ENCODE results near the gene WNT4.

The WNT4 gene

GRCh38 chr1:22128392-22128791 lies 14.5 kb downstream of the WNT4 start:
- no peak for DNase-seq

- DNase-seq = no peak
These were observed 15.2 kb downstream of the WNT4 start for GRCh38 chr1:22127731-22128130.

GRCh38 chr1:22127248-22127647 lies 15.6 kb downstream of the WNT4 start:
- no peak for DNase-seq

GRCh38 chr1:22126531-22126930 lies 16.4 kb downstream of the WNT4 start:
- no peak for DNase-seq

- DNase-seq = no peak
These were observed 18.2 kb downstream of the WNT4 start for GRCh38 chr1:22124592-22125229.

DNA sequence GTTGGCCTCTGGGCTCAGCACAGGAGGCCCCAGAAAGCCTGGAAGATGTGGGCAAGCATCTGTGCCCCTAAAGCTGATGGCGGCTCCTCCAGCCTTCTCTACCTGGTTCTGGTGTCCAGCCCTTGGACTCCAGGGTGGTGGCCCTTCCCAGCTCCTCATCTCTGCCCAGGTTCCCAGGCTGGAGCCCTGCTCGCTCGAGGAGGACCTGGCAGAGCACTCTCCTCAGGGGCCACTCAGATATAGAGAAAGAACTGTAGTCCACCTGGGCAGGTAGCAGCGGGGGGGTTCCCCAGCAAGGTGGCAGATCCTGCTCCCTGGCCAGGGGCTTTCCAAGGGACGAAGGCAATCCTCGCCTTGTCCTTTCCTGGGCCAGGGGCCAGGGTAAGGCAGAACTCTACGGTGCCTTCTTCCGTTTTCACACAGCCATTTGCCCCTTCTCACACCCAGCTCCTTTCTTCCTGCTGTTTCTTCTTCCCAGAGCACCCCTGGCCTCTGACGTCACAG lies 18.9 kb downstream of the WNT4 start:
- DNase-seq = no peak

GRCh38 chr1:22123071-22123390 lies 19.9 kb downstream of the WNT4 start:
- DNase-seq = no peak

DNA sequence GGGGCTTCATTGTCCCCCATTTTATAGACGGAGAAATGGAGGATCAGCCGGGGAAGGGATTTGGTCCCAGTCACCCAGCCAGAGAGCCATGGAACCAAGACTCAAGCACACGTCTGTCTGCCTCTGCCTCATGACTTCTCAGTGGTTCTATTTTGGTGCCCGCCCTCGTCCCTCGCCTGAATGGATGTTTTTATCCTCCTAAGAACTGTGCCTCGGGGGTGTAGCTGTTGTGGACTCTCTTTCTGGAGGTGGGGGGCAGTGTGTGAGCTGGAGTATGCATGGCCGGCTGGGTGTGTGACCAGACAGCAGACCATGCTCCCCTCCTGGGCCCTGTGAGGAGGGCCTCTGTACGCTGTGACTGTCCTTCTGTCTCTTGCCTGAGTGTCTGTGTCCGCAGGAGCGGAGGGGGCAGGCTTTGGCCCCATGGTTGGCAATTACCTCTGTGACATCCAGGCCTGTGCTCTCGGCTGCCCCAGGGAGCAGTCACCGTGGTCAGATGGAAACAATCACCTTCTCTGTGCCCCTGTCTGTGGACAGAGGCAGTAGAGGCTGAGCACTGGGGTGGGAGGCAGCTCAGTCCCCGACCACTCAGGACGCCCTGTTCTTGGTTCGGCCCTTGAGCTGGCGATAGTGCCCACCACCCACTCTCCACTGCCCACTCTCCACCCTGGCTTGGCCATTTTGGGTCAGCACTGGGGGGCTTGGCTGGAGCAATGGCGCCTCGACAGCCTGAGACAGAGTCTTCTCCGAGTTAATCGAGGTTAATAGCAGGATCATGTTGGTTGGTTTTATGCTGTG lies 20.4 kb downstream of the WNT4 start:
- DNase-seq = no peak

DNA sequence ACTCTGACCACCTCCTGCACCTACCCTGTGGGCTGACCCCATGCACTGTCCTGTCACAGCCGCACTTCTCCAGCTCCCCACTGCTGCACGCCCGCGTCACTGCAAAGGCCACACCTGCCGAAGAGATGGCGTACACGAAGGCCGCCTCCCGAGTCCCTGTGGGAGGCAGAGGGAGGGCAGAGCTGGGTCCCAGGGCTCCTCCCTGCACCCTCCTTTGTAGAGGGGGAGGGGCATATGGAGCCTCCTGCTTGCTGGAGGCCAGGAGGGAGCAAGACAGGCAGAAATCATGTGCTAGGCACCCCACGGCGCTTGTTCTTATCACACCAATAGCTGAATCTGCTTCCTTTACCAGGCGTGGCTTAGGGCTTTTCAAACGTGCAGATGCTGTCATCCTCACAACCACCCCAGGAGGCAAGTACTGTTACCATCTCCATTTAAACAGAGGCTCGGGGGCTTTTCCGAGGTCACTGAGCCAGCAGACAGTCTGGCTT lies 21.4 kb downstream of the WNT4 start:
- DNase-seq = no peak

DNA sequence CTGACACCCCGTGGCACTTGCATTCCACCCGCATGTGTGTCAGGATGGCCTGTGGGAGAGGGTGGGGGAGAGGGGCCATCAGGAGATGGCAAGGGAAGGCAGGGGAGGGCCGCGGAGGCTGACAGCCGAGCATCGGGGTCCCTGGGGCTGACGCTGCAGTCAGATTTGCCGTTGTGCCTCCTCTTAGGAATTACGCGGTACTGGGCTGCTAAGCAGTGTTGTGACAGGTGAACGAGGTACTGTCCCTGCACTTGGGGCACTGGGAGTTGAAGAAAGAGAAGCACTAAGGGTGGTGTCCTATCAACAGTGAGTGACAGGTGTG lies 22.5 kb downstream of the WNT4 start:
- no peak for DNase-seq

- DNase-seq = no peak
These were observed 23.1 kb downstream of the WNT4 start for GRCh38 chr1:22119626-22120468.

DNA sequence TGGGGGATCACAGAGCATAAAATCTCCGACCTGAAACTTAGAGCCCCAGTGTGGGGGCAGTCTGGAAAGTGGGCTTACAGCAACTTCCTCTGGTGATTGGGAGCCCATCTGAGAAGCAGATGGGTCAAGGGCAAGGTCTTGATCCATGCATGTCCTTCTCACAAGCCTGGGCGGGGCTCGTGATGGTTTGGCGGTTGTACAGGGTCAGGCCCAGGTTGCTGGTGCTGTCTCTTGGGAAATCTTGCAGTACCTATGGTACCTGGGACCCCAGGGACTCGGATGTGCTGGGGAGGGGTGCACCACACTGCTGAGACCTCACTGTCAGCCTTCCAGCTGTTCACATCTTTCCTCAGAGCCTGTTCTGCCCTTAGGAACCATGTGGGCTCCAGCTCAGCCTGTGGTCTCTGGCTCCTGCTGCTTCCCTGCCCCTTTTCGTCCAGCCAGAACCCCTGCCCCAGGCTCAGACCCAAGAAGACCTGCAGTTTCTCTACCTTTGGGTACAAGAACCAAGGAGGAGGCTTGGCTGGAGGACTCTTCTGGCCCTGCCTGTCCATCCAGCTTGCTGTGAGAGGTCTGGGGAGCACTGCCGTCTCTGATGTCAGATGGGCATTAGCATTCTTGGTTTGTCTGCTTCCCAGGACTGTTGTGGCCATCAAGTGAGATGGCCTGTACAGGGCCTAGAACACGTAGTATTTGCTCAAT lies 24.5 kb downstream of the WNT4 start:
- DNase-seq = no peak

GRCh38 chr1:22117851-22118250 lies 25.0 kb downstream of the WNT4 start:
- no peak for DNase-seq

DNA sequence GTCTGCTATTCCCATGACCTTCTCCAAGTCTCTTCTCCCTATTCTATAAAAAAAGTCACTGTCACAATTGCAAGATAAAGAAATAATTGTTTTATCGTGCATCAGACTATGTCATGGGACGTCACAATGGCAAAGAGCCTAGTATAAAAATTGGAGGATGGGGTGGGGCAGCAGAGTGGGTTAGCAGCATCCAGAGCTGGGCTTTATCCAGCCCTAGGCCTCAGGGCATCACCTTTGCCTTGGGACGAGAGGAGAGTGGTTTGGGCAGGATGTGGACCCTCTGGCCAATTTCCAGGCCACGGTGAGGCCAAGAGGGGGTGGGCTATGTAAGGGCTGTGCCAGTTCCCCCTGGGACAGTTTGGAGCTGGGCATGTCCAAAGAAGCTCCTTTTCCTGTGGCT lies 25.7 kb downstream of the WNT4 start:
- no peak for DNase-seq

GRCh38 chr1:22115286-22115685 lies 27.6 kb downstream of the WNT4 start:
- DNase-seq = no peak

DNA sequence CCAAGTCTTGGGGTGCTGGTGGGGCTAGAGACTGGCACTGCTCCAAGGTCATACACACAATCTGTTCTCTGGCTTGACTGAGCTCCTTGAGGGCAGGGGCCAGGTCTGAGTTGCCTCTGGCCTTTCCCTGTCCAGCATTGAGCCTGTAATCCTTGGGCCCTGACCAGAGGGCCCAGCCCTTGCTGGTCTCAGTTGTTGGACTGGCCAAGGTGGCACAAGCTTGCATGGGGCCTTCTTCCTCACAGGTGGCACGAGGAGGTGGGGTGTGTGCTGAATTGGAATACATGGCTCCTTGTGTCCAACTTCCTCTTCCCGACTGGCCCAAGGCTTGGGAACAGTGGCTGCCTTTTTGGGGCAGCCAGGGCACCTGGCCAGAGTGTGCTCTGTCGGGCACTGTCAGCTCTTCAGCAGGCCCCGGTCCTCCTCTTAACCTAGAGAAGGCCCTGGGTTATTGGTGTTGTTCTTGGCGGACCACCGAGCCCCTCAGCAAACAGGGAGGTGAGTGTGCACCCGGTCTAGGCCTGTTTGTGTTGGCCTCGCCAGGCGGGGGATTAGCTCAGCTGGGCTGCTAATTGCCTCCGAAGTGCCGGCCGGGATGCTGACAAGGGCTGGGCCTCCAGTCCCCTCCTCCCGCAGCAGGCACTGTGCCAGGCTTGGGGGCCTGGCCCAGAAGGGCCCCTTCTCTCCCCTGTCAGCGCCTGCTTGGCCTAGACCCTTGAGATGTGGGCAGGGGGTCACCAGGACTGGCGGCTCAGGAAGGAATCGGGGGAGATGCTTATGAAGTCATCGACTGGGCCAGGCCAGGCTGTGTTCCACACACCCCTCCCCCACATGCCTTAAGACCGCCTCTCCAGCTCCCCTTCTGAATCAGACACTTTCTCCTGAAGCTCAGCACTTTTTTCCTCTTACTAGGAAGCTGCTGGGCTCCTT lies 28.5 kb downstream of the WNT4 start:
- DNase-seq = no peak

- no peak for DNase-seq
These were observed 30.3 kb downstream of the WNT4 start for GRCh38 chr1:22112554-22112953.

GRCh38 chr1:22111620-22112019 lies 31.3 kb downstream of the WNT4 start:
- no peak for DNase-seq

DNA sequence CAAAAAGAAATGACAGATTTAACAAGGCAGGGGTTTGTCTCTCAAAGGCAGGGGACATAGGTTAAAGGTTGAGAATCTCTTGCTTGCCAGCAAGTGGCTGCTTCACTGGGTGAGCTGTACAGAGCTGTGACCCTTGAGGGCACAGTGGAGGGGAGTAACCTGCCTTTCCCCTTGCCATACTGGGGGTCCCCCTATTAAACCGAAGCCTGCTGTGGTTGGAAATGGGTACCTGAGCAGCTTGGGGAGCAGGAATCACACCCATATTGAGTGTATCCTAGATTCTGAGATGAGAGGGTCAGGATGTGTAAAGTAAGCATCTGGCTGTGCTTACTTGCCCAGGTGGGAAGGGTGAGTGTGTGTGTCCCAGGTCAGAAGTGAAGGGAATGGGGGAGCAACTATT lies 31.8 kb downstream of the WNT4 start:
- no peak for DNase-seq

DNA sequence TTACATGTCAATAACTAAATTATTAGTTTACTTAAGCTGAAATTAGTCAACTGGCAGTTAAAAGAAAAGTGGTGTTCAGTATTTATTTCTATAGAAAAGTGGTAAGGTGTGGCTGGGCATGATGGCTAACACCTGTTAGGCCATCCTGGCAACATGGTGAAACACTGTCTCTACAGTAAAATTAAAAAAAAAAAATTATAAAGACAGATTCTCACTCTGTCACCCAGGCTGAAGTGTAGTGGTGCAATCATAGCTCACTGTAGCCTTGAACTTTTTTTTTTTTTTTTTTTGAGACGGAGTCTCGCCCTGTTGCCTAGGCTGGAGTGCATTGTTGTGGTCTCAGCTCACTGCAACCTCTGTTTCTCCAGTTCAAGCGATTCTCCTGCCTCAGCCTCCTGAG lies 32.9 kb downstream of the WNT4 start:
- DNase-seq = no peak

- DNase-seq = no peak
These were observed 34.4 kb downstream of the WNT4 start for GRCh38 chr1:22108339-22109105.

All from stimulated activated CD4-positive, alpha-beta T cell treated with anti-CD3 and anti-CD28 coated beads, Interleukin-4, amount 100 ng/mL, for 24 hours (primary cell).